NCI-H1417 (cell line): ENCODE results near the gene MZF1.

ENCODE experiments used
- DNase-seq, 3 experiments: peaks; one replicate each; lab custom pipeline; 2025; lab: John Stamatoyannopoulos, UW

Gene MZF1

DNA sequence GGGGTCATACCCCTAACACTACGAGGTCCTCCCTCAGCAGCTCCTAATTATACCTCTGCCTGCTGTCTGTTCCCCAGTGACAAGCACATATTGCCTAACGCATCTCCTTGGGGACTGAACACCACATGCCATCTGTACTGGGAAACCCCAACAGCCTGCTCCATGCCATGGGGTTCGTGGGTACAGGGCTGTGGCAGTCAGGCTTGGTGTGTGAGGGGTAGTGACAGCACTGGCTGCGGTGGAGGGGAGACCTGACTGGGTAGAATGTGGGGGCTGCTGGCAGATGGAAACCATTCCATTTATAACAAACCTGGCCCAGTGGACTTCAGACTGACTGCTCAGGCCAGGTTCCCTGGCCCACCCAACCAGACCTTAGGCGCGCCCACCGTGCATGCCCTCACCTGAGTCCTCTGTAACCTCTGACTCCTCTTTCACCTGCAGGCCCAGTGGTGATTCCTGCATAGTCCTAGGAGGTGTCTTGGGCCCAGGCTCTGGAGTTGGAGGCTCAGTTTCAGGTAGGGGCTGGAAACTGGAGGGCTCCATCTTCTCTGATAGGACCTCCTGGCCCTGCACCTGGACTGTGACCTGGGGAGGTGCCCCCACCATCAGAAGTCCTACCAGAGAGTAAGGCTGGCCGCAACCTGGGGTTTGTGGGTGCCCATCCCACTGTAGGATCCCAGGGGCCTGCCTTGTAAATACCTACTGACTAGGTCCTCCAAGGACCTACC lies 3.0 kb downstream of the MZF1 start:
- no peak for DNase-seq

DNA sequence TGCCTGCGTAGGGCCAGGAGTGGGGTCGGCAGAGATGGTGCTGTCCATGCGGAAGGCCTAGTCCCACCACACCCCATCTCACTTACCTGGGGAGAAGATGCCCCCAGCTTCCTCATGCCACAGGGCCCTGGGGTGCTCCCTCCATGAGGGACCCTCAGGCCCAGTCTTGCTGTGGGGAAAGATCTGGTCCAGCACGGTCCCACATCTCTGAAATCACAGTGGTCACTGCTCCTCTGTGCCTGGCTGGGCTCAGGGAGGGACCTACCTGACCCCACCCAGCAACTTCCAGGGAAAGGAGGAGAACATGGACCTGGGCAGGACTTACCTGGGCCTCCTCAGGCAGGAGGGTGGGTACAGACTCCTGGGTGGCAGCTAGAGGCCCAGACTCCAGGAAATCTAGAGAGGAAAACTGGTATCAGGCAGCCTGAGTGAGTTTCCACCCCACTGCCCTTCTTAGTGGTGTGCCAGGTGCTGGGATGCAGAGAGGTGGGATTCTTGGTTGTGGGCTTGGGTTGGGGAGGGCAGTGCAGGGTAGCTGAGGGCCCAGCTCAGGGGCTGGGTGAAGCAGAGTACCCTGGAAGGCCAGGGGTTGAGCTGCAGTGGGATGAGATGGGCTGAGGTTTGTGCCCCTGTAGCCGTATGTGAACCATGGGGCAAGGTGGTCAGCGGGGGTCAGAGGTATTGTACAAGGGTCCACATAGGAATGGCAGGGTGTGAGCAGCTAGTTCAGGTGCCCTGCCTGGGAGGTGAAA lies 3.8 kb downstream of the MZF1 start:
- DNase-seq, result no peak

DNA sequence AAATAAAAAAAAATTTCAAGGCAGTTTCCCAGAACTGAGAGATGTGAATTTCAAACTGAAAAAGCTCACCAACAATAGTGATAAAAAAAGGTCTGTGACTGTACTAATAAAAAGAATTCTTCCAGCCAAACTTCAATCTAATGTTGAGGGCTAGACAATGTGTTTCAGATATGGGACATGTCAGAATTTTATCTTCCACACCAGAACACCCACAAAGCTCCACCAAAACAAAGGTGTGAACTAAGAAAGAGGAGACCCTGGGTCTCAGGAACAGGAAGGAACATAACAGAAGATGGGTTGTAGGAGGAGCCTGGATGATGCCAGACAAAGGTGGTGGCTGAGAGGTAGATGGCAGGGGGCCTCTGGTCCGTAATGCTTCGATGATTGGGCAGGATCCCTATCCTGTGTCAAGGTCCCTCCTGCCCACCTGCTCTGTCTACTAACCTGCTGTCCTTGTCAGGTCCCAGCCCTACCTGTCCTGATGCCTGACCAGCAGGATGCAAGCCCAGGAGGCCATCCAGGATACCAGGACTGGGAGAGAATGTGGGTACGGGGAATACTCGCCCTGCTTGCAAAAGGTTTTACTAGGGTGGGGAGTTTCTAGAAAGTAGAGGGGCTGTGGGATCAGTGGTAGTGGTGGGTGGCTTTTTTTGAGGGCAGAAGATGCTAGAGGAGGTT lies 4.5 kb downstream of the MZF1 start:
- DNase-seq, result no peak

DNA sequence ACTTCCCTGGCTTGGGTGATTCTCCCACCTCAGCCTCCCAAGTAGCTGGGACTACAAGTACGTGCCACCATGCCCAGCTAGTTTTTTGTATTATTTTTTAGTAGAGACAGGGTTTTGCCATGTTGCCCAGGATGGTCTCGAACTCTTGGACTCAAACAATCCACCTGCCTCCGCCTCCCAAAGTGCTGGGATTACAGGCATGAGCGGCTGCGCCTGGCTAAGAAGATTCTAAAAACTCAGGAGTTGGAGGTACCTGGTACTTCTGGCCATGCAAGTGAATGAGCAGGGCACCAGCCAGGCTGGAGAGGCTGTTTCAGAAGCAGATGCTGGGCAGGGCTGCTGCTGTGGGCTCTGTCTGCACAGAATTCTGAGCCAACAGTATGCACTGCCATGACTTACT lies 6.1 kb downstream of the MZF1 start:
- DNase-seq, result no peak

DNA sequence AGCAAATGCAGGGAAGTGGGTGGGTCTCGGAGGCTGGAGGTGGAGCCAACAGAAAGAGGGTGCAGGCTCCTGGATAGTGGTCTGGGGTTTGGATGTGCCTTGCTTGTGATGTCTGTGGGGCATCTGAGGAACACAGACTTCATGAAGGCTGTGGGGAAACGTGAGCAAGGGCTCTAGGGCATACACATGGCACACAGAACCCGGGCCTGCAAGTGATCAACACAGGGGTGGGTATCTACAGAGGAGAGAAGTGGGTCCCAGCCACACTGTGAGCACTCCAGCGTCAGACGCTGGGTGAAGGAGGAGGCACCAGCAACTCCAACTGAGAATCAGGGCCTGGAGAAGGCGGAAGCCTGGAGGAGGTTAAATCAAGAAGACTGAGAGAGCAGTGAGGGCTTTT lies 9.3 kb downstream of the MZF1 start:
- DNase-seq, result no peak

DNA sequence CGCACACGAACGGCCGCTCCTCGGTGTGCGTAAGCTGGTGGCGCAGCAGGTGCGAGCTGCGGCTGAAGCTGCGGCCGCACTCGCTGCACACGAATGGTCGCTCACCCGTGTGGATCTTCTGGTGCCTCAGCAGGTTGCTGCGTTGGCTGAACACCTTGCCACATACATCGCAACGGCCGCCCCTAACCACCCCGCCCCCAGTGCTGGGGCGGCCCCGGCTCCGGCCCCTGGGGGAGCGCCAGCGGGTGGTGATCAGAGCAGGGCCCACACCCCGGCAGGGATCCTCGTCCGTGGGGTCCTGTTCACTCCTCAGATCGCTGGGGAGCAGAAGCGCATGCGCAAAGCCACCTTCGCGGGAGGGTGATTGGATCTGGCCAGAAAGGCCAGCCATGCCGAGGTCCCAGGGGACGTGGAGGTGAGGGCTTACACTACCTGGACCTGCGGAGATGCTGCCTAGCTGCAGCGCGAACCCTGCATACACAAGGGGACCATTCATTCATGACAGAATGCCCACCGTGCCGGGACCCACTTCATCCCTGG lies 10.0 kb downstream of the MZF1 start:
- no peak for DNase-seq

DNA sequence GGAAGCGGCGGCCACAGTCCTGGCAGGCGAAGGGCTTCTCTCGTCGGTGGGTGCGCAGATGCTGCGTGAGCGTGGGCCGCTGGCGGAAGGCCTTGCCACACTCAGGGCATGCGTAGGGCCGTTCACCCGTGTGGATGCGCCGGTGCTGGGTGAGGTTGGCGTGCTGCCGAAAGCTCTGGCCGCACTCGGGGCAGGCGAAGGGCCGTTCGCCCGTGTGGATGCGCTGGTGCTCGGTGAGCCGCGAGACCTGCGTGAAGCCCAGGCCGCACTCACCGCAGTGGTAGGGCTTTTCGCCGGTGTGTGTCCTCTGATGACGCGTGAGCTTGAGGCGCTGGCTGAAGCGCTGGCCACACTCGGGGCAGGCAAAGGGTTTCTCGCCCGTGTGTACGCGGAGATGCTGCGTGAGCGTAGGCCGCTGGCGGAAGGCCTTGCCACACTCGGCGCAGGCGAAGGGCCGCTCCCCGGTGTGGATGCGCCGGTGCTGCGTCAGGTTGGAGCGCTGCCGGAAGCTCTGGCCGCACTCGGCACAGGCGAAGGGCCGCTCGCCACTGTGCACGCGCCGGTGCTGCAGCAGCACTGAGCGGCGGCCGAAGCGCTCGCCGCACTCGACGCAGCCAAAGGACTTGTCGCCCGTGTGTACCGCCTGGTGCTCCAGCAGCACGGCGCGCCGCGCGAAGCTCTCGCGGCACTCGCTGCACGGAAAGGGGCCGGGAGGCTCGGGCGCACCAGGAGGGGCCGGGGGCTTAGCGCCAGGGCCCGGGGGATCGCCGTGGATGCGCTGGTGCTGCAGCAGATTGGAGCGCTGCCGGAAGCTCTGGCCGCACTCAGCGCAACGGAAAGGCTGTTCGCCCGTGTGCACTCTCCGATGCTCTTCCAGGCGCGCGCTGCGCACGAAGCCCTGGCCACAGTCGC lies 10.8 kb downstream of the MZF1 start:
- DNase-seq, result no peak

GRCh38 chr19:58561373-58562121 lies 11.6 kb downstream of the MZF1 start:
- DNase-seq, result no peak

DNA sequence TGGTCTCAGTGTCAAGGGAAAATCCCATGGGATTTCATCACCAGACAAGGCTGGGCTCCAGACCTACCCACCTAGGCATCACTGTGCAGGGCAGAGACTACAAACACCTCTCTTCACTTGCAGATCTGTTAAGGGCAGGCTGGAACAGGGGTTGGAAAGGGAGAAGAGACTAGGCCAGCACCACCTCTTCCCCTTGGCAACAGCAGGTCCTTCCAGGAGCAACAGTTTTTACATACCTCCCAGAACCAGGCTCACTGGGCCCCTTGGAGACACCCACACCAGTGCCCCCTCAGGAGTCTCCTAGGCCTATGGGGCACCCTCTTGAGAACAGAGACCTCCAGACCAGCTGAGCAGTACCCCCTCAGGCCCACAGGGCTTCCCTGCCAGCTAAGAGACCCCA lies 12.2 kb downstream of the MZF1 start:
- DNase-seq, result no peak

DNA sequence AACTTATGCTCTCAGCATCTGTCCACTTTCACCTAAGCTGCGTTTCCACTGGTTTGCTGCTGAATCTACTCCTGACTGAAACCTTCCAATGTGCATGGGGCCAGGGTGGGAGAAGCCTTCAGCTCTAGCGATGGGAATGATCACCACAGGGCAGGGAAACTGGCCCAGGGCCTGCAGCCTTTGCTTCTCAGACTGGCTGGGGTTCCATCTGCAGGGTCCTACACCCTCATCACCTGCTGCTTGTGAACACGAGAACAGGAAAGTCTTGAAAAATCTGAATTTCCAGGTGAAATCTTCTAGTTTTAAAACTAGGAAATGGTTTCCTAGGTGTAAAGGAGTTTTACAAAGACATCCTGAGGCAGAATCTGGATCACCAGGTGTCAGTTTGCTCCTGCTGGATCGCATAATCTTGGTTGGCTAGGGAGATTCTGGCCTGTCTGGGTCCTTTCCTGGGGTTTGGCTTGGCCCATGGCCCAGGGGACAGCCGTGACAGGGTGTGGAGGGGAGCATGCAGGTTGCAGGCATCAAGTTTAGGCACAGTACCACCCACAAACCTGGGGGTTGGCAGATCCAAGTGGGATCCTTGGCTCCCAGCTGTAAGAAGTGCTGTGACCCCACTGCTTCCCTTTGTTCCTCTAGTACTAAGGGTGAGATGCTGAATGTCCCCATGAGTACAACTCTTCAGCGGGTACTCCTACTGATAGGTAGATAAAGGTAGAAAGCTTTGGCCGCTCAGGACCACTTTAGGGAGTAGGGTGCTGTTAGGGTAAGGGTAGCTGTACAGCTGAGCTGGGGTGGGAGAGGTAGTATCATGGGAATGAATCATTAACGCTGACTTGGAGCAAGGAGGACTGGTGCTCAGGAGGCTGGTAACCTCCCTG lies 12.9 kb downstream of the MZF1 start:
- DNase-seq, result no peak

DNA sequence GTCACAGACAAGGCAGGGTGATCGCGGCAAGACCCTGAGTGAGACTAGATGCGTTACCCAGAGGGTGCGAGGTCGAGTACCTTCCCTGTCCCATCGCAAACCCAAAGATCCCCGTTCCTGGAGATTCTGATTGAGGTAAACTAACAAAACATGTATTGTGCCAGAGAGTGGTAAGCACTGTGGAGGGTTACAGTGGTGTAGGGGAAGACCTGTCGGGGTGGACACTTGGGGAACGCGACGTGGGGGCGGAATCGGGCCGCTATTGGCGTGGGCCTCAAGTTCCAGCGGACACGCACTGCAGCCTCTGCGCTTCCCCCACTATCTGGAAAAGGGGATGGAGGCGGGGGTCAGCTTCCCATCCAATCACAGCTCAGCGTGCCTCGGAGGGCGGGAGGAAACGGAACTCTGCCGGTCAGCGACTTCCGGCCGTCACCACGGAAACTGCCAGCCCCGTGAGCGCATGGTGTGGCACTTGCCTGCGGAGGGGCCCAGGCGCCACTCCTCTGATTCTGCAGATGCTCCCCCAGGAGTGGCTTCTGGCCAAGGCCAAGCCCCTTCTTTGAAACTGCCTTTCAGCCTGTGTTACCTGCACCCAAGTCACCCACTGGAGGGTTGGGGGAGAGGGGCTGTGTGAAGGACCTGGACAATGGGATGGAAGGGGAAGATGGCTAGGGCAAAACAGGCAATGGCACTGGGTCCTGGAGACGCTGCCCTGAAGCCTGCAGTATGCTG lies 13.7 kb downstream of the MZF1 start:
- no peak for DNase-seq

GRCh38 chr19:58558623-58559274 lies 14.4 kb downstream of the MZF1 start:
- DNase-seq, result no peak

DNA sequence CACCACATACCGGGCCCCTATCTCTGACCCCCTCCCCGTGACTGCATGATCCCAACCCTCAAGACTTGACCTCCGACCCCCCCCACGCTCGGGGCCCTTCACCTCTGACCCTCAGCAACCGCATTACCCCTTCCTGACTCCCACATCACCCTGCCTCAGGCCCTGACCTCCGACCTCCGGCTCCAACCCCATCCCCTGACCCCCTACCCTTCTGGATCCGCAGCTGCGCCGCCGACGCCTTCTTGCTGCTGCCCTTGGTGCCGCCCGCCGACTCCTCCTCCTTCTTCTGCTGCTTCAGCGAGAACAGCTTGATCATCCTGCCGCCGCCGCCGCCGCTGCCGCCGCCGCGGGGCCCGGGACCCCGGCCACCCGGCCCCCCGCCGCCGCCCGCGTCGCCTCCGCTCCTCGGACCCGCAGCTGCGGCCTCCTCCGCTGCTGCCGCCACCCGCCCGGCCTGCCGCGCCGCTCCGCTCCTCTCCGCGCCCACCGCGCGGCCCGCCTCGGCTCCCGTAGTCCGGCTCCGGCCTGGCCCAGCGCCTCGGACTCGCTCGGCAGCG lies 15.0 kb downstream of the MZF1 start, which contains the start of gene UBE2M:
UBE2M (minus strand) TSS at position 546 of the 557 bp plus-strand sequence; CDS start at position 316, 230 bp downstream.
- DNase-seq, result no peak

DNA sequence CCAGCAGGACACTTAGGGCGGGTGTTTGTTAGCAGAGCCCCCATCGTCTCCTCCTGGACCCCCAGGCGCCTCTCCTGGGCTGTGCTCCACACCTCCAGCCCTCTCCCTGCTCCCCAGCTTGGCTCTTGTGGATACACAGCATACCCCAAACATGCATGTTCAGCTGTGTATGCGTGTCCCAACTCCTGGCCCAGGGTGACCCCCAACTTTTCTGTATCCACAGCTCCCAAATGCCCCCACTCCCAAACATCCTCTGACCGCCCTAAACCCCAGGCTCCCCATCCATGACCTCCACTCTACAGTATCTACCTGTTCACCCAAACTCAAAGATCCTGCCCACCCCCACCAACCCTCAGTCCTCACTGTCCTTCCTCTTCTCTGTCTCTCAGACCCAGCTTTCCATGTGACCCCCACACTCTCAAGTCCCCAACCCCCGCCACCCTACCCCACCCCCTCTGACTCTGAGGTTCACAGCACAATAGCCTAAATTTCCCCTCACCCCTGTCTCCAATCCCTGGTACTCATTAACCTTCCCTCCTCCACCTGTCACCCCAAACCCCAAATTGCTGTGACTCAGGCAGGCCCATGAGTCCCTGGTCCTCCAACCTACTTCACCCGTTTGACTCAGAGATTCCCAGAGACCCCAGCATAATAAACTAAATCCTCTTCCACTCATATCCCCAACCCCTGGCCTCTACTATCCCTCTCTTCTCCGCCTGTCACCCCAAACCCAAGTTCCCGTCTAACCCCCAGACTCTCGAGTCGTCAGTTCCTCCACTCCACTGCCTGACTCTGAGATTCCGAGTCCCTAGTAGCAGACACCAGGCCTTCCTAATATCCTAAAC lies 15.7 kb downstream of the MZF1 start:
- DNase-seq, result no peak

DNA sequence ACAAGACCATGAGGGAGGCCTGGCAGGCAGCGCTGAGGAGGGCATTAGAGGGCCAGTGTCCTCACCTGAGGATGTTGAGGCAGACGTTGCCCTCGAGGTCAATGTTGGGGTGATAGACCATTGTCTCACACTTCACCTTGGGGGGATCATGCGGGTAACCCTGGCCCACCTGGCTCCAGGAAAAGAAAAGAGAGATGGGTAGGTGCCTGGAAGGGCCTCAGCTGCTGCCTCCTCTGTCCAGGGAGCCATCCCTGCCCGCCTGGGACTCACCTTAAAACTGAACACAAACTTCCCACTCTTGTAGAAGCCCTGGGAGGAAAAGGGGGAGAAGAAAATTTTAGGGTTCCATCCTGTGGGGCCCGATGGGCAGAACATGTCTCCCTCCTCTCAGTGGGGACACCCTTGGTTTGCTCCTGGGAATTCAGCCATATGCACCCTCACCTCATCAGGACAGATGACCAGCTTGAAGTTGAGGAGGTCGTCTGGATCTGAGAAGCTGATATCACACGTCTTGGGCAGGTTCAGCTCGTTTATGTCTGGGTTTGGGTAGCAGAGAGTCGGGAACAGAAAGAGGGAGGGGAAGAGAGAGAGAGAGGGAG lies 16.4 kb downstream of the MZF1 start:
- no peak for DNase-seq

DNA sequence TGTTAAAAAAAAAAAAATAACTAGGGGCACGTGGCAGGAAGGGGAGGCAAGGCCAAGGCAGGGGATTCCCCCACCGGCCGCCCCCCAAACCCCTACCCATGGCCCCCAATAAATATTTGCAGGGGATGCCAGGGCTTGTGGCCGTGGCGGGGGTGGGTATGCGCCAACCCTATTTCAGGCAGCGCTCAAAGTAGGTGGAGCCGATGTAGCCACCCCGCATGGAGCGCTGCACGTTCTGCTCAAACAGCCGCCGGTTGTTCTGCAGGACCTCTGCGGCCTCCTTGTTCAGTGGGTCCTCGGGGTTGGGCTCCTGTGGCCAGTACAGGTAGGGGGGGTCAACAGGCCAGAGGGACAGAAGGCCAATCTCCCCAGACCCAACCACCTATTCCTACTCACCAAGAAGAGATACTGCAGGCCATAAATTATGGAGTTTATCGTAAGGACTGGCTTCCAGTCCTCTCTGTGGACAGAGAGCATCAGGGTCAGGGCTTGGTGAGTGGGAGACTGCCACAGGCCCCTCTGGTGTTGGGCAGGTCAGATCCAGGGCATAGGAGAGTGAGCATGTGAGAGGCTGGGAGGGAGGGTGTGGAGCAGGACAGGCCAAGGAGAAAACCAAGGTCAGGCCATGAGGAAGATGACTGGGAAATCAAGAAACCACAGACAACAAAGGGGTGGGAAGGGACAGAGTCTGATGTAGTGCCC lies 17.1 kb downstream of the MZF1 start:
- DNase-seq, result no peak
